ENCODE results near the gene PDGFRB.

PDGFRB gene

DNA sequence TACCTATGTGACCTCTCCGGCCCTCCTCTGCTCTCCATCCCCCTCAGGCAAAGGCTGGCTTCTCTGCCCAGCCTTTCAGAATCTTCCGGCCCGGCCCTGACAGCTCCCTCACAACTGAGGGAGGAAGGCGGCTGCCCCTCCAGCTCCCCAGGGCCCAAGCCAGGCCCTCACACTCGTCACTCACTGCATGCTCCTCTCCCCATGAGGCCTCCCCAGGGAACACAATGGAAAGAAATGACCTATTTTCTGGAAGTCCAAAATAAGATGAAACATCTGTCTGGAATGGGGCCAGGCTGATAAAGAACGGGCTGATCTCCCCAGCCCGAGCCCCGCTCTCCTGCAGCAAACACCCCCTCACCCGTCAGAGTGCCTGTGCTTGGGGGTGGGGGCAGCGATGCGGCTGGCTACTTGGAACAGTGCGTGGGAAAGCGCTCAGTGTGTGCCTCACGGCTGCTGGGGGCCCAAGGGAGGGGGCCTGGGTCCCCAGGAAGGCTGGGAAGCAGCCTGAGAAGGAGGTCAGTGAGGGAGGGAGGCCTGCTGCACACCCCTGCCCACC lies 11.3 kb downstream of the PDGFRB start:
- Histone ChIP-seq H3K27me3 (ENCODE audit: control insufficient read depth, insufficient read depth, low read length) (no peaks in the 10 kb centered on the region), H3K27ac (ENCODE audit: low read depth, low read length) (peak overlapping the region; percentile 31; the same call in 1 of the 2 replicates), H3K4me3 (ENCODE audit: low read depth, low read length) (no peak overlapping the region), H3K36me3 (ENCODE audit: control insufficient read depth, insufficient read depth, low read length) (no peaks in the 10 kb centered on the region), H3K9ac (ENCODE audit: low read length) (peak overlapping the region; percentile 31), H3K9me3 (ENCODE audit: control insufficient read depth, insufficient read depth, low read depth, low read length) (no peaks in the 10 kb centered on the region), H3K4me1 (ENCODE audit: control insufficient read depth, insufficient read depth, low read length) (peaks cover 55% of the 10 kb centered on the region)

- no peaks in the 10 kb centered on the region for H3K36me3 ChIP-seq (ENCODE audit: control insufficient read depth, insufficient read depth, low read length)
- H3K9ac ChIP-seq (ENCODE audit: low read length): no peak overlapping the region
- H3K4me1 ChIP-seq (ENCODE audit: control insufficient read depth, insufficient read depth, low read length): peaks cover 62% of the 10 kb centered on the region
- no peak overlapping the region for H3K4me3 ChIP-seq (ENCODE audit: low read depth, low read length)
- H3K27ac ChIP-seq (ENCODE audit: low read depth, low read length): no peak overlapping the region
- H3K27me3 ChIP-seq (ENCODE audit: control insufficient read depth, insufficient read depth, low read length): no peaks in the 10 kb centered on the region
- no peaks in the 10 kb centered on the region for H3K9me3 ChIP-seq (ENCODE audit: control insufficient read depth, insufficient read depth, low read depth, low read length)
Measured at GRCh38 chr5:150143350-150144245, 12.0 kb downstream of the PDGFRB start.

GRCh38 chr5:150142959-150143349 lies 12.7 kb downstream of the PDGFRB start:
- Histone ChIP-seq H3K9ac (ENCODE audit: low read length) (no peak overlapping the region), H3K4me3 (ENCODE audit: low read depth, low read length) (no peak overlapping the region), H3K36me3 (ENCODE audit: control insufficient read depth, insufficient read depth, low read length) (no peaks in the 10 kb centered on the region), H3K27me3 (ENCODE audit: control insufficient read depth, insufficient read depth, low read length) (no peaks in the 10 kb centered on the region), H3K9me3 (ENCODE audit: control insufficient read depth, insufficient read depth, low read depth, low read length) (no peaks in the 10 kb centered on the region), H3K4me1 (ENCODE audit: control insufficient read depth, insufficient read depth, low read length) (peaks cover 69% of the 10 kb centered on the region), H3K27ac (ENCODE audit: low read depth, low read length) (no peak overlapping the region)

GRCh38 chr5:150142185-150142958 lies 13.3 kb downstream of the PDGFRB start:
- peaks cover 75% of the 10 kb centered on the region for H3K4me1 ChIP-seq (ENCODE audit: control insufficient read depth, insufficient read depth, low read length)
- H3K9me3 ChIP-seq (ENCODE audit: control insufficient read depth, insufficient read depth, low read depth, low read length): no peaks in the 10 kb centered on the region
- H3K36me3 ChIP-seq (ENCODE audit: control insufficient read depth, insufficient read depth, low read length): no peaks in the 10 kb centered on the region
- H3K9ac ChIP-seq (ENCODE audit: low read length): peak overlapping the region; percentile 5
- H3K27me3 ChIP-seq (ENCODE audit: control insufficient read depth, insufficient read depth, low read length): no peaks in the 10 kb centered on the region
- H3K4me3 ChIP-seq (ENCODE audit: low read depth, low read length): no peak overlapping the region
- H3K27ac ChIP-seq (ENCODE audit: low read depth, low read length): no peak overlapping the region

- no peak overlapping the region for H3K27ac ChIP-seq (ENCODE audit: low read depth, low read length)
- H3K27me3 ChIP-seq (ENCODE audit: control insufficient read depth, insufficient read depth, low read length): no peaks in the 10 kb centered on the region
- H3K4me3 ChIP-seq (ENCODE audit: low read depth, low read length): no peak overlapping the region
- H3K36me3 ChIP-seq (ENCODE audit: control insufficient read depth, insufficient read depth, low read length): no peaks in the 10 kb centered on the region
- H3K9ac ChIP-seq (ENCODE audit: low read length): peak overlapping the region; percentile 11
- H3K9me3 ChIP-seq (ENCODE audit: control insufficient read depth, insufficient read depth, low read depth, low read length): no peaks in the 10 kb centered on the region
- peaks cover 82% of the 10 kb centered on the region for H3K4me1 ChIP-seq (ENCODE audit: control insufficient read depth, insufficient read depth, low read length)
Measured at GRCh38 chr5:150141544-150142184, 14.0 kb downstream of the PDGFRB start.

DNA sequence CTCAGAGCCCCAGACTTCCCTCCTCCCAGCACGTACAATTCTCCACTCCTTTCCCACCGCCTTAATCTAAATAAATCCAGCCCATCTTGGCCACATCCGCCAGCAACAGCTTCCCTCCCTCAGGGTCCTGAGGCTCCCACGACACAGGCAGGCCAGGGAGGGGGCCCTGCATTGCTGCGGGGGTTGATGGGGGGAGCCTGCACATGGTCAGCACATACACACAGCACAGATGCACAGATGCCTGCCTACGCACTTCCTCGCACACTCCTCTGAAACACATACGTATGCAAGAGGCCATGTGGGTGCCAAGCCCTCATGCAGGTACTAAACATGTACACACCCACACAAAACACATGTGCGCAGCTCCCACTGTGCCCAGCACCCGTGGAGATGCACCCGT lies 14.8 kb downstream of the PDGFRB start:
- H3K27ac ChIP-seq (ENCODE audit: low read depth, low read length): no peak overlapping the region
- H3K4me1 ChIP-seq (ENCODE audit: control insufficient read depth, insufficient read depth, low read length): peaks cover 90% of the 10 kb centered on the region
- no peak overlapping the region for H3K4me3 ChIP-seq (ENCODE audit: low read depth, low read length)
- H3K27me3 ChIP-seq (ENCODE audit: control insufficient read depth, insufficient read depth, low read length): no peaks in the 10 kb centered on the region
- H3K9me3 ChIP-seq (ENCODE audit: control insufficient read depth, insufficient read depth, low read depth, low read length): no peaks in the 10 kb centered on the region
- no peaks in the 10 kb centered on the region for H3K36me3 ChIP-seq (ENCODE audit: control insufficient read depth, insufficient read depth, low read length)
- H3K9ac ChIP-seq (ENCODE audit: low read length): no peak overlapping the region

DNA sequence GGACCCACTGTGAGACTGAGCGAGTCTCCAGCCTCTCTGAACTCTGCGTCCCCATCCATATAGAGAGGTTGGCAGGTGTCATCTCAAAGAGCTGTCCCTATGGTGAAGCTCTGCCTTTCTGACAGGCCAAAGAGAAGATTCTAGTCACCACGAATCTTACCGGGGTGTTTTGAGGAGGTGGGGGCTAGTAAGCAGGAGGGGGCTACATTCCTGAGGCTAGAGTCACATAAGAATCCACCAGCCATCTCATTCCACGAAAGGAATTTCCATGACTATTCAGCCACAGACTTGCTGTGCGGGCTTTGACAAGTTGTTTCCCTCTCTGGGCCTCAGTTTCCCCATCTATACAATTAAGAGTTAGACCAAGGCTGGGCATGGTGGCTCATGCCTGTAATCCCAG lies 16.3 kb downstream of the PDGFRB start:
- peak overlapping the region; percentile 76; the same call in 1 of the 2 replicates for H3K27ac ChIP-seq (ENCODE audit: low read depth, low read length)

DNA sequence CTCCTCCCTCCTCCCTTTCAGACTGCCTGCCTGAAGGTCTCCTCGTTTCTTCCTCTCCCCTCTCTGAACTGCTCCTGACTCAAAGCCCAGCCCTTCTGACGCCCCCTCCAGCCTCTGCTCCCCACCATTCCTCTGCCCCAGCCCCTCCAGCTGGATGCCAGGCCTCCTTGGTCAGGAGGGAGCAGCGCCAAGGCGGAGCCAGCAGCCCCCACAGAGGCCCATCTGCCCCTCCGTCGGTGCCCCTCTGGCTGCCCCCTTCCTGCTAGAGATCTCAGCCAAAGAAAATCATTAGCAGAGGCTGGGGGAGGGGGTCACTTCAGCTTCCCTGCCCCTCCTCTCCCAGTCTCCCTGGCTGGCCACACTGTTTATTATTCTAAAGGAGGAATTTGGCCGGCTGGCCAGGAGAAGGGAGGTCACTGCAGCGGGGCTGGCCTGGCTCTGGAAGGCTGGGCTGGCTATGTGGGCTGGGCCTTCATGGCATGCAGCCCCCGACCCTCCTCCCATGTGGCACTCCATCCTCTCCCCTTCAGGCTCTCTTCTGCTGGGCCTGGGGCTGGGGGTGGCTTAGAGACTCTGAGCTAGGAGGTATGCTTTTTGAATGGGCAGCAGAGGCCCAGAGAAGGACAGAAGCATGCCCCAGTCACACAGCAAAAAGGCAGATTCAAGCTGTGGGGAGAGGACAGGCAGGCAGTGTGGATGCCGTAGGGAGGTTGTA lies 16.9 kb downstream of the PDGFRB start:
- Histone ChIP-seq H3K4me3 (ENCODE audit: low read depth, low read length) (no peak overlapping the region; the same call in 1 of the 2 replicates), H3K27me3 (ENCODE audit: control insufficient read depth, insufficient read depth, low read length) (peaks cover 13% of the 10 kb centered on the region; the same call in 1 of the 2 replicates), H3K27ac (ENCODE audit: low read depth, low read length) (peak overlapping the region; percentile 76; the same call in 1 of the 2 replicates), H3K4me1 (ENCODE audit: control insufficient read depth, insufficient read depth, low read length) (peaks cover 77% of the 10 kb centered on the region), H3K9ac (ENCODE audit: low read length) (peak overlapping the region; percentile 72), H3K9me3 (ENCODE audit: control insufficient read depth, insufficient read depth, low read depth, low read length) (no peaks in the 10 kb centered on the region), H3K36me3 (ENCODE audit: control insufficient read depth, insufficient read depth, low read length) (no peaks in the 10 kb centered on the region; the same call in 1 of the 2 replicates)

More for the DNA sequence above, 16.3 kb downstream of the PDGFRB start:
- H3K27me3 ChIP-seq (ENCODE audit: control insufficient read depth, insufficient read depth, low read length): peaks cover 10% of the 10 kb centered on the region; the same call in 1 of the 2 replicates
- H3K9me3 ChIP-seq (ENCODE audit: control insufficient read depth, insufficient read depth, low read depth, low read length): no peaks in the 10 kb centered on the region
- H3K9ac ChIP-seq (ENCODE audit: low read length): peak overlapping the region; percentile 72
- H3K36me3 ChIP-seq (ENCODE audit: control insufficient read depth, insufficient read depth, low read length): no peaks in the 10 kb centered on the region; the same call in 1 of the 2 replicates
- H3K4me1 ChIP-seq (ENCODE audit: control insufficient read depth, insufficient read depth, low read length): peaks cover 83% of the 10 kb centered on the region
- H3K4me3 ChIP-seq (ENCODE audit: low read depth, low read length): no peak overlapping the region

DNA sequence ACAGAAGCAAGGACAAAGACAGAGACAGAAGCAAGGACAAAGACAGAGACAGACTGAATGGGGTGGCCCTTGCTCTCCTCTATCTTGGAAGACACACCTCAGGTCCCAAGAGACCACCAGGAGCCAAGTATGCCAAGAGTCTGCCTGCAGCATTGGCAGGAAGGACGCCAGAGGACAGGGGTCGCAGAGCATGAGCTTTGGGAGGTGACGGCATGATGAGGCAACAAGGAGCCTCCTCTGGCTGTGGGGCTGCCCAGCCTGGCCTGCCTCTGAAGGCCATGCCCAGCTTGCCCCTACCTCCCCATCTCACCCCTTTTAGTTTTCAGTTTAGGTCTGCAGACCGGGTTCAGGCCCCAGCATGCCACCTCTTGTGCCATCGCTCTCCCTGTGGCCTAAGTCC lies 17.6 kb downstream of the PDGFRB start:
- H3K9me3 ChIP-seq (ENCODE audit: control insufficient read depth, insufficient read depth, low read depth, low read length): no peaks in the 10 kb centered on the region
- no peaks in the 10 kb centered on the region; the same call in 1 of the 2 replicates for H3K36me3 ChIP-seq (ENCODE audit: control insufficient read depth, insufficient read depth, low read length)
- peak overlapping the region; percentile 76; the same call in 1 of the 2 replicates for H3K27ac ChIP-seq (ENCODE audit: low read depth, low read length)
- no peak overlapping the region; the same call in 1 of the 2 replicates for H3K4me3 ChIP-seq (ENCODE audit: low read depth, low read length)
- peaks cover 17% of the 10 kb centered on the region for H3K27me3 ChIP-seq (ENCODE audit: control insufficient read depth, insufficient read depth, low read length)
- peak overlapping the region; percentile 72 for H3K9ac ChIP-seq (ENCODE audit: low read length)
- H3K4me1 ChIP-seq (ENCODE audit: control insufficient read depth, insufficient read depth, low read length): peaks cover 71% of the 10 kb centered on the region
